ENCODE data around the gene OR10G7.

DNA sequence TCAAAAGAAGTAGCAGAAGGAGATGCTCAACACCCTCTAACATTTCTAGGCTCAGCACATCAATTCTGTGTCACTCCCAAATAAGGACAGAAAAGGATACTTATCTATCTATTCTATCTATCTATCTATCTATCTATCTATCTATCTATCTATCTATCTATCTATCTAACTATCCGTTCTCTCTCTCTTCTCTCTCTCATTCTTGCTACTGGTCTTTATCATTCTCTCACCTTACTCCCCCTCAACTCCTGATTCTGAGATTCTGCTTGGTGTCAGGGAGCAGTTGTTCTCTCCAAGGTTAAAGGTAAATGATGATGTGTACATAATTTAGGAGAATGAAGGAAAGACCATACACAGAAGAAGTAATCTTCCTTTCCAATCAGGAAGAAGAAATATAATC lies 46.0 kb downstream of the OR10G7 start, which contains the start of gene OR10G6:
- TF ChIP-seq, protein P1, sequence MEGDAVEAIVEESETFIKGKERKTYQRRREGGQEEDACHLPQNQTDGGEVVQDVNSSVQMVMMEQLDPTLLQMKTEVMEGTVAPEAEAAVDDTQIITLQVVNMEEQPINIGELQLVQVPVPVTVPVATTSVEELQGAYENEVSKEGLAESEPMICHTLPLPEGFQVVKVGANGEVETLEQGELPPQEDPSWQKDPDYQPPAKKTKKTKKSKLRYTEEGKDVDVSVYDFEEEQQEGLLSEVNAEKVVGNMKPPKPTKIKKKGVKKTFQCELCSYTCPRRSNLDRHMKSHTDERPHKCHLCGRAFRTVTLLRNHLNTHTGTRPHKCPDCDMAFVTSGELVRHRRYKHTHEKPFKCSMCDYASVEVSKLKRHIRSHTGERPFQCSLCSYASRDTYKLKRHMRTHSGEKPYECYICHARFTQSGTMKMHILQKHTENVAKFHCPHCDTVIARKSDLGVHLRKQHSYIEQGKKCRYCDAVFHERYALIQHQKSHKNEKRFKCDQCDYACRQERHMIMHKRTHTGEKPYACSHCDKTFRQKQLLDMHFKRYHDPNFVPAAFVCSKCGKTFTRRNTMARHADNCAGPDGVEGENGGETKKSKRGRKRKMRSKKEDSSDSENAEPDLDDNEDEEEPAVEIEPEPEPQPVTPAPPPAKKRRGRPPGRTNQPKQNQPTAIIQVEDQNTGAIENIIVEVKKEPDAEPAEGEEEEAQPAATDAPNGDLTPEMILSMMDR (conservative IDR thresholded peaks at IDR 0.05): no peak
- no peak for TF ChIP-seq ZFX (IDR thresholded peaks at IDR 0.05)
